Muscle layer of duodenum (tissue), 2 donors: ENCODE measurements around the gene TLE1.
A peak's percentile ranks its signal among the peaks of the same experiment; 100 is the strongest.
"Not testable (repeated sequence)": the region's sequence is repeated elsewhere in the genome, so short reads cannot be mapped to it uniquely, and the experiment has no call there.

ENCODE experiments used
- H3K27ac ChIP-seq: one replicate; pipeline ENCODE4 v1.7.0; 2013; ENCODE audit warnings: mild to moderate bottlenecking, low read length
- H3K27me3 ChIP-seq: one replicate; pipeline ENCODE4 v1.7.0; 2013; ENCODE audit warnings: low read depth, mild to moderate bottlenecking, control low read depth, low read length
- H3K36me3 ChIP-seq, 2 donors: one replicate each; pipeline ENCODE4 v1.7.0; 2013; ENCODE audit warnings: low read length in 2 of 2, control low read depth in 1 of 2, mild to moderate bottlenecking in 1 of 2; ENCODE audit not compliant: insufficient read depth in 2 of 2, control insufficient read depth in 1 of 2
- H3K4me1 ChIP-seq, 2 donors: one replicate each; pipeline ENCODE4 v1.7.0; 2013; ENCODE audit warnings: low read length in 2 of 2, mild to moderate bottlenecking in 2 of 2, control low read depth in 1 of 2, moderate library complexity in 1 of 2; ENCODE audit not compliant: insufficient read depth in 2 of 2, control insufficient read depth in 1 of 2
- H3K4me3 ChIP-seq, 2 donors: one replicate each; pipeline ENCODE4 v1.7.0; 2013; ENCODE audit warnings: low read length in 2 of 2, low read depth in 1 of 2, mild to moderate bottlenecking in 1 of 2
- H3K9me3 ChIP-seq, 2 donors: one replicate each; pipeline ENCODE4 v1.7.0; 2013; ENCODE audit warnings: low read length in 2 of 2, control low read depth in 1 of 2, mild to moderate bottlenecking in 1 of 2; ENCODE audit not compliant: control insufficient read depth in 1 of 2
- donor health status: healthy.

Gene TLE1

DNA sequence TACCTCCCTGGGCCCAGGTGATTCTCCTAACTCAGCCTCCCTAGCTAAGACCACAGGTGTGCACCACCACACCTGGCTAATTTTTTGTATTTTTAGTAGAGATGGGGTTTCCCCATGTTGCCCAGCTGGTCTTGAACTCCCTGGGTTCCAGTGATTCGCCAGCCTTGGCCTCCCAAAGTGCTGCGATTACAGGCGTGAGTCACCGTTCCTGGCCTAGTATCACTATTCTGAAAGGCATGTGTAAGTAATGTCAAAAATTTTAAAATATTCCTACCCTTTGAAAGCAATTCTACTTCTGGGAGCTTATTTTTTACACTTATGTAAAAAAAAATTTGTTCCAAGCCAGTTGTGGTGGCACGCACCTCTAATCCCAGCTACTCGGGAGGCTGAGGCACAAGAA is 27.1 kb upstream of the TLE1 start:
- Histone ChIP-seq H3K9me3 (no peaks in the 10 kb centered on the region), H3K27ac (no peak overlapping the region), H3K4me1 (no peaks in the 10 kb centered on the region), H3K27me3 (no peaks in the 10 kb centered on the region), H3K36me3 (no peaks in the 10 kb centered on the region), H3K4me3 (no peak overlapping the region)

DNA sequence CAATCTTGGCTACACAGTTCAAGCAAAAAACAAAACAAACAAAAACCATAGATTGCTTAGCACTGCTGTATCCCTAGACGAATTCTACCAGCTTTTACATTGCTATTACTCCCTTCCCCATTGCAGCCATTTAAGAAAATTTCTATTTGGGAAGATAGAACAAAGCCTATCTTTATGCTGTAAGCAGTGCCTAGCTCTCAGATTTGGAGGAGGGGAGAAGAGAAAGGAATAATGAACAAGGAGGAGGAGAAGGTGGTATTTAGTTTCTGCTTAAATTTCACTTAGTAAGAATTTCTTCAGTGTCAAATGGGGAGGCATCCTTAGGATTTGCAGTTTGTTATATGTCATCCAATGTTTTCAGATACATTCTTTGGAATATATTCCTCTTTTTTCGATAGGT is 16.2 kb upstream of the TLE1 start:
- Histone ChIP-seq H3K27me3 (no peaks in the 10 kb centered on the region), H3K4me3 (no peak overlapping the region), H3K27ac (no peak overlapping the region), H3K4me1 (no peaks in the 10 kb centered on the region), H3K36me3 (no peaks in the 10 kb centered on the region), H3K9me3 (no peaks in the 10 kb centered on the region)

DNA sequence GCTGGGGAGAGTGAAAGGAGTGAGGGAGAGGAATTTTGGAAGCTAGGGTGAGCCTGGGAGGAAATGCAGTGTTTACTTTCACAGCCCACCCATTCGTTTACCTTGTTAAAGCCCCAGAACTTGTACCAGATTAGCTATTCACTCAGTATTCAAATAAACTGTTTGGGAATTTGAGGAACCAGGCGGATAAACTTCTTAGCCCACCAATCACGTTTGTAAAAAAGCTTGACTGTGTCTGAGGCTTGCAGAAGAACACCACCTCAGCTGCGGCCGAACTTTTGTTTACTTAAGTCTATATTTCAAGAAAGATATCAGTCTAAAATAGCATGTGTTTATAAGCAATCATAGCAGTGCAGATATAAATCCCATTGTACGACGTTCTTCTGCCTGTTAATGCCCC is 5.2 kb upstream of the TLE1 start:
- Histone ChIP-seq H3K9me3 (no peaks in the 10 kb centered on the region), H3K36me3 (no peaks in the 10 kb centered on the region), H3K27ac (no peak overlapping the region), H3K27me3 (no peaks in the 10 kb centered on the region), H3K4me1 (peaks cover 0 to 3% of the 10 kb centered on the region in 2 donors), H3K4me3 (no peak overlapping the region)

DNA sequence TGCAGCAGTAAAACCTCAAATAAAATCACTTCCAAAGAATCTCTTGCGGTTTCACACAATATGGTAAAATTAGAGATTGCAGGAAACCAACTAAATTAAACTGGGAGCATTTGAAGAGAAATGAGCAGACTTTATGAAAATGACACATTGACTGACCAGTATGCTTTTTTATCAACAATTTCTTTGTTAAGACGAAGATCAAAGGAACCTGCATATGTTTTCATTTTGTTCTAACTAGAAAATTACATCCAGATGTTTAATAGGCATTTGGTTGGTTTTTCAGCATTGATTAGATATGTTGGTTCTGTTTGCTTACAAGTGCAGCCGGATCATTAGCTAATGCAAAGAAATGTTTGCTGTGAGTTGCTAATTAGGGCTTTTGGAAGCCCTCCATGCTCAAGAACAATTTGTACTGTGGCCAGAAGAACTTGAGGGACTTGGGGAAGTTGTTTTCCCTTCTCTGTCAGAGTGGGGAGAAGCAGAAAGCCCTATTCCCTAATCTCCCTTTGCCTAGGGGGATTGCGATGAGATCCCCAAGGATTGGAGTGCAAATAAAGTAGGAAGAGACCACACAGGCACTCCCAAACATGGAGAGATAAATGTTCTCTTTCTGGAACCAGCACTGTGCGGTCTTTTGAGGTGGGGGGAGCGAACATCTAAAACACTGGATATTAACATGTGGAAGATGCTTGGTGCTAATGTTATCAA is 4.5 kb upstream of the TLE1 start:
- no peak overlapping the region for H3K27ac ChIP-seq

DNA sequence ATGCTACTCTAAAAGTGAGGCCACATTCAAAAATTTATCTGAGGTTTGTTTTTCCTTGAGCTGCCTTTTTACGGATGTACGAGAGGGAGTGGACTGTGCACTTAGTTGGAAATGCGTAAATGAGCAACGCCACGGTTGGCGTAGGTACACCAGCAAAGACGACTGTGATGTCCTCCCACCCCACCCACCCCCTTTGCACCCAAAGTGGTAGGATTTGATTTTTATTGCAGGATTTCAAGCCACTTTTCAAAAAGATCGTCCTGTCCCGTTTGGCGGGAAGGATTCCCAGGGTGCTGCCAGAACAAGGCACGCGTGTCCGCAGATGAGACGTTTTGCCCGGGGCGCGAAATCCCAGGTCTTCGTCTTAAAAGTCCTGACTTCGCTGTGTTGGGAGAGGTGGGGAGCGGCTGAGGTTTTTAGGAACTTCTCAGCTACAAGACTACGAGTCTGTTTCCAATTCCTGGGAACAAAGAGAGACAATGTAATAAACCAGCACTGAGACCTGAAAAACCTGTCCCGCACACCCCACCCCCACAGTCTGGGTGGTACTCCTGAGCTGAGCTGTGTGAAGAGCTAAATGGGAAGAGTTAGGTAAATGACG is 1.0 kb upstream of the TLE1 start:
- H3K9me3 ChIP-seq, result no peaks in the 10 kb centered on the region
- peaks cover 4 to 9% of the 10 kb centered on the region in 2 donors for H3K4me1 ChIP-seq
- H3K36me3 ChIP-seq, result no peaks in the 10 kb centered on the region
- peak overlapping the region; percentile 82 to 86 for H3K4me3 ChIP-seq
- no peaks in the 10 kb centered on the region for H3K27me3 ChIP-seq
- H3K27ac ChIP-seq, result peak overlapping the region; percentile 63

More for the DNA sequence above, 4.5 kb upstream of the TLE1 start:
- H3K27me3 ChIP-seq, result no peaks in the 10 kb centered on the region
- no peak overlapping the region for H3K4me3 ChIP-seq
- no peaks in the 10 kb centered on the region for H3K9me3 ChIP-seq
- peaks cover 0 to 3% of the 10 kb centered on the region in 2 donors for H3K4me1 ChIP-seq
- no peaks in the 10 kb centered on the region for H3K36me3 ChIP-seq

DNA sequence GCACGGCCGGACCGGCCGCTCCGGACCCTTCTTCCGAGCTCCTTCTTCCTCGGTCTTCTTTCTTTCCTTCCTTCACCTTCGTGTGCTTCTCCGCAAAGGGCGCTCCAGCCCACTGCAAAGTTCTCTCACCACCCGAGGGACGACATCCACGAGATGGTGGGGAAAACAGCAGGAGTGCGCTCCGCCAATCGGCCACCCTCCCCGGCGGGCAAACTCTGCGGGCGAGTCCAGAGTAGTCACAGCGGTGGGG is 329 bp downstream of the TLE1 start:
- not testable (repeated sequence) for H3K36me3 ChIP-seq, H3K9me3 ChIP-seq, H3K27me3 ChIP-seq
- H3K4me1 ChIP-seq, result peaks cover 11 to 16% of the 10 kb centered on the region in 2 donors
- peak overlapping the region; percentile 51 to 82 for H3K4me3 ChIP-seq
- peak overlapping the region; percentile 54 for H3K27ac ChIP-seq

DNA sequence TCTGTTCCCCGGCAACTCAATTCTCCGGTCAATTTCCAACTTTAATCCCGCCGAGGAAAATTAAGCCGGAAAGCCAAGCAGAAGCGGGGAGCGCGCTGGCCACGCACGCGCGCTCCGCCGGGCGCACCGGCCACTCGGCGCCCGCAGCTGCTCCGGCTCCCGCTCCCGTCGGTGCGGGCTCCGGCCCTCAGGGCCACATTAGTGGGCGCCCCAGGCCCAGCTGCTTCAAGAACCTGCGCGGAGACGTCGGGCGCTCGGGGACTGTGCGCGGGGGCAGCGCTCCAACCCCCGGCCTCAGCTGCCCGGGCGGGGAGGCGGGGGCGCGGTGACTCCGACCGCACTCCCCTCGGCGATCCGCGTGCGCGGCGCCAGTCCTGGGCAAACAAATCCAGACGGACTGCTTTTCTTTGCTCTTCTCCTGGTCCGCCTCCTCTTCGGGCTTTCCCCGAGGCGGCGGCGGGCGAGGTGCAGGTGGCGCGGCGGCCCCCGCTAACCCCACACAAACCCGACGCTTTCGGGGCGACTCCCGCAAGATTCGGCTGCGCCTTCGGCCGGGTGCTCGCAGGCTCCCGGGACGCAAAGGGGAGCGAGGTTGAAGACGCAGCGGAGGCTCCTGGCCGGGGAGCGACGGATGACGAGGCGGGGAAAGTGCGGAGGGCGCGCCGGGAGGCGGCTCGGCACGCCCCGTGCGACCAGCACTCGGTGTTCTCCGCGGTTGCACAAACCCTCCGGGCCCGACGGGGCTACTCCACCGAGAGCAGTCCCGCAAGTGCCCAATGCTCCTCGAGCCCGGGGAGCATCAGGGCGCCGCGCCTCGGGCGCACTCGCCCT is 870 bp downstream of the TLE1 start:
- Histone ChIP-seq H3K4me1 (peaks cover 11 to 21% of the 10 kb centered on the region in 2 donors), H3K27ac (peak overlapping the region; percentile 72), H3K4me3 (peak overlapping the region; percentile 81 to 82)
- not testable (repeated sequence) for H3K9me3 ChIP-seq, H3K36me3 ChIP-seq, H3K27me3 ChIP-seq

DNA sequence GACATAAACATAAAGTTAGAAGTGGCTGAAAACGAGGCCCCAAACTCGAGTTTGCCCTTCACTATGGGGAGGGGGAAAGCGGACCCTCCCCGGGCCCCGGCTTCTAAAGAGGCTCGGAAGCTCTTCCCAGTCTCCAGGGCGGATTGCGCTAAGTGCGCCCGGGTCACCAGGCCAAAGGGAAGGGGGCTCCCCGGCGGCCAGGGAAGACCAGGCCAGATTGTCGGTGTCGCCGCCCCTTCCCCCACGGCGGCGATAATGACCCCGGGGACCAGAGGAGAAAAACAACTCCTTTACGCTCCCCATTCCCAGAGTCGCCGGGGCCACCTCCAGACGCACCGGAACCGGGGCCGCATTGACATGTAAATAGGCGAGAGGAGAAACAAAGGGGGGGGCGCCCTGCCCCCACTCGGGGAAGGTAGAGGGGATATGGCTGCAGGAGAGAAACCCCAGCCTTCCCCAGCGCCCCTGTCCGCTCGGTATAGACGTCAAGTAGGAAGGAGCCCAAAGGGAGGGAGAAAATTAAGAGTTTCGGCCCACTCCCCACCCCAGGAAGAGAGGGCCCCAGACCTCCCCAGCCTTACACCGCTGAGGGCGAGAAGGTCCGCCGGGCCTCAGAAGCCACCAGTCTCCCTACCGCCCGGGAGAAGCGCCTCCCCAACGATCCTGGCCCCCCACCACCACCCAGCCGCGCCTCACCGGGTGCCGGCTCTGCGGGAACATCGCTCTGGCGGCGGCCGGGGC is 1.7 kb downstream of the TLE1 start:
- no peaks in the 10 kb centered on the region for H3K9me3 ChIP-seq
- peak overlapping the region; percentile 72 for H3K27ac ChIP-seq
- H3K36me3 ChIP-seq, result no peaks in the 10 kb centered on the region
- H3K4me1 ChIP-seq, result peaks cover 13 to 21% of the 10 kb centered on the region in 2 donors
- H3K27me3 ChIP-seq, result no peaks in the 10 kb centered on the region
- H3K4me3 ChIP-seq, result peak overlapping the region; percentile 81 to 82

DNA sequence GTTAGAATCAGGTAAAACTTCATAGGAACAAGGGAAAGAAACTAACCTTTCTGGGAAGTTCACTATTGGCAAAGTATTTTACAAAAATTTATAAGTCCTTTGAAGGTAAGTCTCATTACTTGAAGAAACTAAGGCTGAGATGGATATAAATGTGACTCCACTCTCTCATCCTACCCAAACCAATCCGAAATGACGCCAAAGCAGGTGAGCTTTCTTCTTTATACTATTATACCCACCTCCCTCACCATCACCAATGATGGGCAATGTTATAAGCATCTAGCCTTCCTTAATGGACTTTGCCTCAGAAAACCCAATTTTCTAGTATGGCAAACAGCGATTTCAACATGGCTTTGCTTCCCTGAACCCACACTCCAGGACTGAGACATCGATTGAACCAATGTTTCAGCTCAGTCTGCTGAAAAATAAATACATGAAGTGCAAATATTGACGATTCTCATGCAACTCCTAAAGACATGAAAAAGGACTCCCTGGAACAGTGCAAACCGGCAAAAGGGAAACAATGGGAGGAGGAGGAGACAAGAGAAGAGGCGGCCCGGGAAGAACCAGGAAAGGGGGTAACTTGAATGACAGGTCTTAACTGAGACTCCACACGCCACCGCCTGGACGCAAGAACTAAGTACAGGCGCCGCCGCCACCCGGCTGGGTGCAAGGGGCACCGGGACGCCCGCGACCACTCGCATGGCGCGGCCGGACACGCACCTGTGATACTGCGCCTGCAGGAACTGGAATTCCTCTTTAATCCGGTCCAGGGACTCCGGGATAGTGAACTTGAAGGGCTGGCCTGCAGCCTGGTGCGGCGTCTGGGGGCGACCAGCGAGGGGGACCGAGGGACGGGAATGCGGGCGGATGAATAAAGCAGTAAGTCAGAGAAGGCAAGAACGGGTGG is 2.5 kb downstream of the TLE1 start:
- Histone ChIP-seq H3K27ac (peak overlapping the region; percentile 77), H3K4me3 (peak overlapping the region; percentile 81 to 82), H3K36me3 (no peaks in the 10 kb centered on the region), H3K4me1 (peaks cover 18 to 27% of the 10 kb centered on the region in 2 donors), H3K27me3 (no peaks in the 10 kb centered on the region), H3K9me3 (no peaks in the 10 kb centered on the region)

DNA sequence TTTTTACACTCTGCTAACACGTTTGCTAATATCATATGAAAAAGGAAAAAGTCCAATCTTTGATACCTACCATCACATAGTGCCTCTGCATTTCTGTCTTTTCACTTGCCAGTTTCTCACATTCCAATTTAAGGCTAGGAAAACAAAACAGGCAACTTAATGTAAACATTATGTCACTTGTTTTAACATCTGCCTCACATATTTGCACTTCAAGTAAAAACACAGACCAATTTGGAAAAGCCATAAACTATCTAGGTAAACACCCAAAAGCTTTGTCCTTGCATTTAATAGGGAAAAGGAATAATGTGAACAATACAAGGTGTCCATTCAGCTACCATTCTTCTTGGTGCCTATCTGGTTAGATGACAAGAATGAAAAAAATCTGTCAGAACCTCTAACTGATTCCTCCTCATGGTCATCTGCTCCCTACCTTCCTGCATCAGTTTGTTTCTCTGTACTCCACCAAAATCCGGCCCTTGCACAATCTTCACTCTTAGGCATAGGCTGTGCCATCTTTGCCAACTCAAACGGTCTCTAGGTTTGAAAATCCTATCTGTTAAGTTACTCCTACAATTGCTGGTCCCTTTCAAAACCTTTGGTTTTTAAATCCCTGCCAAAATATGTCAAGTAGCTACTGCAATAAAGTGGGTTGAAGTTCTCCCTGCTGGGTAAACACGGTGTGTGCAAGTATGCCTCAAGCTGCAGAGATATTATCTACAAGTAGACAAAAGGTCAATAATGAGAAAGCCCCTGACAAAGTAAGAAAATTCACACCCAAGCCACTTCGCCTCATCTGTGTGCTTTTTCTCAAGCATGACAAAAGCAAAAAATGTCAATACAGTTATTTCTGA is 3.4 kb downstream of the TLE1 start:
- Histone ChIP-seq H3K4me3 (peak overlapping the region; percentile 81 to 82), H3K27ac (no peak overlapping the region), H3K4me1 (peaks cover 18 to 27% of the 10 kb centered on the region in 2 donors), H3K27me3 (no peaks in the 10 kb centered on the region), H3K36me3 (peaks cover 0 to 3% of the 10 kb centered on the region in 2 donors), H3K9me3 (no peaks in the 10 kb centered on the region)
